ENCODE measurements around the gene PLAC1.

Gene PLAC1

GRCh38 chrX:134670134-134670924 is 12.1 kb upstream of the PLAC1 start:
- DNase-seq (ENCODE audit: low read depth) = no peak

DNA sequence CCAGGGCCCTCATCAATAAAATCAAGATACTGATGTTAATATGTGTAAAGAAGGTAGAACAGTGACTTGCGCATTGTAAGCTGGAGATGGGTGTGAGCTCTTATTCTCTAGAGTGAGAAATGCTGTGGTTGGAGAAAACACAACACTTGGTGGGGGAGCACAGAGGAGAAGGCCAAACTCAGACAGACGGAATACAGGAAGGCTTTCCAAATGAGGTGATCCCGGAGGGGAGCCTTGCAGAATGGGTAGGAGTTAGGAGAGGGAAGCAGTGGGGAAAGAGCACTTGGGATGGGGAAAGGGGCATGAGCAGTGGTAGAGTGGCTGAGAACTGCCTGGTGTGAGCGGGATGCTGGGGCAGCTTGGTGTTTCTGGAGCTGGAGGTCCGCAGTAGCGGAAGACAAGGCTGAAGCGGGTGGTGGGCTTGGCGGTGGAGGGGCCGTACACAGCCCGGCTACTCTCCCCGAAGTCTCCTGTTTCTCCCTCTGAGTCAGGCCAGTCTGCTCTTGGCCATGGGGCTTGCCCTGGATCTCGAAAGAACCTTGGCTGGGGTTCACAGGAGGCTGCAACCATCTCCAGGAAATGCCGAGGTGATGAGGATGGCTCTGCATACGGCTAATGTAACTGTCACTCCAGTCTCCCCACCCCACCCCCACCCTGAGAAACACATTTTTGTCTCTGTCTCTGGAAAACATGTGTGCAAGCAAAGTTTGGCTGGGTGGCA is 11.3 kb upstream of the PLAC1 start:
- no peak for DNase-seq (ENCODE audit: low read depth)

DNA sequence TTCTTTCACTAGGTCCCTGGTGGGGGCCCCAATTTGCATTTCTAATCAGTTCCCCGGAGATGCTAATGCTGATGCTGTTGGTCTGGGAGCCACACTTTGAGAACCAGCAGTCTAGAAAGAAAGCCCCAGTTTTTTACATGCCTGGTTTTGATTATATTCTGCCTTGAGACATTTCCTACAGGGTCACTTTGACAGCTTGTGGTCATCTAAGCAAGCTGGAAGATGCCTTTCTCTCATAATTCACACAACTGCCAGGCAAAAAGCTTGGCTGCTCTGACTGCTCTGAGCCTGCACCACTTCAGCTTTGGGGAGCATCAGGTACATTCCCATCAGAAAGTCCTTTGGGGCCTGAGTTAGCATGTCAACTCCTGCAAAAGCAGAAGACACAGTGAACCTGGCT is 5.9 kb upstream of the PLAC1 start:
- DNase-seq (ENCODE audit: low read depth) = no peak

- no peak for DNase-seq (ENCODE audit: low read depth)
Observed at GRCh38 chrX:134661295-134661694, 3.0 kb upstream of the PLAC1 start.

DNA sequence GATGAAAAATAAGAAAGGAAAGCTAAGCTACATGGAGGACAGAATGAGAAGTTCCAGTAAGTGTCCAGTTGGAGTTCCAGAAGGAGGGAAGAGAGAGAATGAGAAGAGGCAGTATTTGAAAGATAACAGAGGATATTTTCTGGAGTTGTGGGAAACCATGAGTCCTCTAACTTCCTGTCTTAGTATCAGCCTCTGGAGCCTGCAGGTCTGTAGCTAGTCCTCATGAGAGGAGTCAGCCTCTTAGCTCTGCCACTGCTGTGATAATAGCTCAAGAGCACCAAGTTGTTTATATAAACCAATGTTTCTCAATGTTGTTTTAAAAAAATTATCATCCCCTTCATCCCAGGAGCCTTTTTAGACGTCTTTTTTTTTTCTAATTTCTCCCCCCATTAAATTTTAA is 2.4 kb upstream of the PLAC1 start:
- DNase-seq (ENCODE audit: low read depth) = no peak

- DNase-seq (ENCODE audit: low read depth) = no peak
Observed at GRCh38 chrX:134659761-134660160, 1.5 kb upstream of the PLAC1 start.

GRCh38 chrX:134658760-134659023 is 421 bp upstream of the PLAC1 start:
- DNase-seq (ENCODE audit: low read depth) = no peak

DNA sequence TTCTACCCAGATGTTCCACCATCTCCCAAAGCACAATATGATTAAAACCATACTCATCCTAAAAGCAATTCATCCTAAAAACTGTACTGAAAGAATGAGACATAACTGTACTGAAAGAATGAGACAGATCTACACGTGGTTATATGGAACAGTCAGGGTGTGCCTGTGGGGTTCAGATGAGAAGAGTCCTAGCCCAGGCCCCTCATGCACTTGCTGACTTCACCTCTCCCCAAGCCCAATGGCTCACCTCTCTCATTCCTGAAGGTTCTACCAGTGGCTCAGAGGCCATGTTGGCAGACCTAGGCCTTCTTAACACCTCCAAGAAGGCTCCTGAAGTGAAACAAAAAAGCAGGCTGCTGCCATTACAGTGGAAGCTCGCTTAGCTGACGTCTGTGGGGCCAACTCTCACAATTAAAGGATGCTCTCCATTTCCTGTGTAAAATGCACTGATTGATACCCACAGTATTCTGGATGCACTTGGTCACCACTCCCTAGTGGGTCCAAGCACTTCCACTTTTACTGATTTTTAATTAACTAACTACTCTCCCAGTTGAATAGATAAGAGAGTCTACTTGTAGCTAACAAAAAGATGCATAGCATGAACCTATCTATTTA is 3.8 kb downstream of the PLAC1 start:
- DNase-seq (ENCODE audit: low read depth) = no peak

DNA sequence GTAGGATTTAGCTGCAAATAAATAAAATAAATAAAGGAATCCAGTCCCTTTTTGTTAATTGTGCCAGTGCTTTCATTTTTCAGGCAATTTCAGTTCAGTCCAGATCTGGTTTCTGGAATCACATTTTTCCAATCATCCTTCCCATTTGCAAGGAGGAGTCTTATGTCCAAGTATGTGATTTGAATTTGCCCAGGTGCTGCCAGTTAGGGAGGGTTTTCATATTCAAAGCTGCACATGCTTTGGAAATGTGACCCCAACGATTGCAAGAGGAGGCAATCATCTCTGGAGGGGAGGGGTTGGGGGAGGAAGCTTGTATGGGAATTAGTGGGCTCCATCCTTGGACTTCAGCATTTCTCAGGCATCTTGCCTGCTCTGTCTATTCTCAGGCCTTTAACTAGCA is 4.4 kb downstream of the PLAC1 start:
- DNase-seq (ENCODE audit: low read depth) = no peak

- no peak for DNase-seq (ENCODE audit: low read depth)
Observed at GRCh38 chrX:134650701-134651100, 7.6 kb downstream of the PLAC1 start.

DNA sequence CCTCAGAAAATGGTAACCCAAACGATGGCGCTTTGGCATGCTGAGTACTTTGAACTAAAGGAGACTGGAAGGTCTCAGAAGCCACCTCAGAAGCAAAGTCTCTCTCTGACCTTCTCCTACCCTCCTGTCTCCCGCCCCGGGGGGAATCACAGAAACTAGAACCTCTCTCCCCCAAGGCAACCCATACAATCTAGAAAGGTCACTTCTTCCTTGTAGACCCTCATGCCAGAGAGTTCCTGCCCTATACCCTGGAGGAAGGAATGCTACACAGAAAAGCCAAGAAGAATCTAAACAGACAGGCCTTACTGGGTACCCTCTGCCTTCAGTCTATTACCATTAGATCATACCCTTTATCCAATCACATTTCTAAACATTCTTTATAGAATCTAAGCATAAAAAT is 8.5 kb downstream of the PLAC1 start:
- DNase-seq (ENCODE audit: low read depth) = no peak

DNA sequence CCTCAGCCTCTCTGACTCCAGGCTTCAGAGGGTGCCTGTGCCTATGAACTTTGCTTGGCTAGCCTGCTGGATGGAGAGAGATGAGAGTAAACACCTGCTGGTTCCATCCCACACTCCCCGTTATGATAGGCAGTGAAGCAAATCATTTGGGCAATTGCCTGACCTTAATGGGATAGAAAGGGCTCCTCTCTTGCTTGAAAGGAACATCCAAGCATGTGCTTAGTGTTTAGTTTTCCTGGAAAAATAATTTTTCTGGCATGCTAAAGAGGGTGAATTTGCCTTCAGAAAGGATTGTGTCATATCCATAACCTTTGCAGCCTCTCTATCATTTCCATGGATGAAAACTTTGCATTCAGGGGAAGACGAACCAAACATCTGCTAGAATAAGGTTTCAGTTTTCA is 10.8 kb downstream of the PLAC1 start:
- no peak for DNase-seq (ENCODE audit: low read depth)

- no peak for DNase-seq (ENCODE audit: low read depth)
Observed at GRCh38 chrX:134646691-134647090, 11.6 kb downstream of the PLAC1 start.

GRCh38 chrX:134645936-134646543 is 12.2 kb downstream of the PLAC1 start:
- DNase-seq (ENCODE audit: low read depth) = no peak

DNA sequence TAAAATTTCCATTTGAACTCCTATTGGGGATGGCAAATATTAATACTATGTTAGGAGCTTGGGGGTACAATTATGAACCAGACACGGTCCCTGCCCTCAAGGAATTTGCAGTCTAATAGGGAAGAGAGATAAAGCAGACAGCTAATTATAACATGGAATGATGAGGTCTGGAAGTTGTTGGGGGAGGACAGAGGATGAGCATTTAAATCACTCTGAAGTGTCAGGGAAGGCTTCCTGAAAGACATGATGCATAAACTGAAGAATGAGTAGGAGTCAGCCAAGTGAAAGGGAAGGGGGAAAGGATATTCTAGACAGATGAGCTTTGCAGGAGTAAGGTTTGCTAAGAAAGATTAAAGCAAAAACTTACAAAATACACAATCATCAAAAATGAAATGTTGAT is 15.9 kb downstream of the PLAC1 start:
- no peak for DNase-seq (ENCODE audit: low read depth)

DNA sequence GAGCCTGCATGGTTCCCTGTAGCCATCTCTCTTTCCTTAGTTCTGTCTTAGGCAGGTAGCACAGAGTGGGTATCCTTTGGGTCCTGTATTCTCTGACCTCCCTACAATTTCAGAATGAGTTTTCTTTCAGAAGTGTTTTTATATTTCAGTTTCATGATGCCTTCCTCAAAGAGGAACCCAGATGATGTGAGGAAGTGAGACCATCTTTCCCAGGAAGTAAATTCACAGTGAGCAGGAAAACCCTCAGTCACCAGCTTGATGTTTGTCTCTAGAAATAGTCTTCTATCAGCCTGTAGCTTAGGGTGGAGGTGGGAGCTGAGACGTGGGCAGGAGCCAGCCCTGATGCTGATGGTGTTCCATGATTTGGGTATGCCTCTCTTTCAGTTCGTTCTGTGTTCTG is 16.9 kb downstream of the PLAC1 start:
- DNase-seq (ENCODE audit: low read depth) = no peak

- DNase-seq (ENCODE audit: low read depth) = no peak
Observed at GRCh38 chrX:134640914-134641313, 17.4 kb downstream of the PLAC1 start.

GRCh38 chrX:134636851-134637250 is 21.4 kb downstream of the PLAC1 start:
- no peak for DNase-seq (ENCODE audit: low read depth)

- no peak for DNase-seq (ENCODE audit: low read depth)
Observed at GRCh38 chrX:134634691-134635090, 23.6 kb downstream of the PLAC1 start.

DNA sequence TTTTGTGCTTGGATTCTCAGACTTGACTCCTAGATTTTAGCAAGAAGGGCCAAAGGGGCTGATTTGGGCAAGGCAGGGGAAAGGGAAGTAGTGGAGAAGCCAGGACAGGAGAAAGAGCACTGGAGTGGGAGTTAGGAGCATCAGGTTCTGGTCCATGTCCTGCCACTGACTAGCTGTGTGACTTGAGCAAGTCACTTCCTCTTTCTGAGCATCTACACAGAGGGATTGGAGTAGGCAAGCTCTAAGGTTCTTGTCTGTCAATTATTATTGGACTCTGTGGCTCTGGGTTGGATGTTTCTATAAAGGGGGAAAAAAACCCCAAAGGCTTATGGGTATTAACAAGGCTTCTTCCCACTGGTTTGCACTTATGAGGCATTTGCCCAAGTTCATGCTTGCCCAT is 24.4 kb downstream of the PLAC1 start:
- no peak for DNase-seq (ENCODE audit: low read depth)

DNA sequence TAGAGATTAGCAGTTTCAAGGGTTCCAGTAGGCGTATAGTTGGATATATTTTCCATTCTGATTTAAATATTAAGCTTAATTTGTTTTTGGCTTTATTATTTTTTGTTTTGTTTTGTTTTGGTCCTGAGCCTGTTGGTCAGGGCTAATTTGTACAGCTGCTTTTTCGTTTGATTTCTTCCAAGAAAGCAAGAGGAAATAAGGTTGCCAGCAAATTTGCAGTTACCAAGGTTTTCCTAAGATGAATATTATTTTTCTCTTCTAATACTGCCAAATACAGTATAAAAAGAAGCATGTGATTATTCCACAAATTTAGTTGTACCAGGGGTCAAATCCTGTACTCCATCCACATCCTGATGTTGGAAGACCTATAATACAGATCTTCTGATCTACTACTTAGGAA is 24.9 kb downstream of the PLAC1 start:
- DNase-seq (ENCODE audit: low read depth) = no peak

DNA sequence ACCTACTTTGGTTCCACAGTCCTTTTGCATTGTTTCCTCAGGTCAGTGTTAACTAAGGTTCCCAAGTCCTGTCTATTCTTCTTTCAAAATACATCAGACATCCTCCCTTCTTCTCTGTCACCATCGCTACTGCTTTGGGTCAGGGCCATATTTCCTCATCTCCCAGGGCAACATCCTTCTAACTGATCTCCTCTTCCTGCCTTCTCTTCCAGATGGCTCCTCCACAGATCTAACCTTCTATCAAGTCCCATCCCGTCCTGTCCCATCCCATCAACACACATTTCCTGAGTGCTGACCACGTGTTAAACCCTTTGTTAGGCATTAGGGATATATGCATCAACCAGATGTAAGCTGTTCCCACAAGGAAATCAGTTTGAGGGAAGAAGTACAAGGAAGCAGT is 25.9 kb downstream of the PLAC1 start:
- DNase-seq (ENCODE audit: low read depth) = no peak

Data from activated gamma-delta T cell treated with anti-CD3 and anti-CD28 coated beads, Interleukin-2, amount 50 U/mL, for 16 hours (primary cell).